Ectodermal cell (in vitro differentiated cells): ENCODE results near the gene SPTBN1.
"Not testable (repeated sequence)": the region's sequence is repeated elsewhere in the genome, so short reads cannot be mapped to it uniquely, and the experiment has no call there.

Source experiments
- H3K27ac ChIP-seq: 2 replicates; pipeline ENCODE4 v1.7.0; 2013; ENCODE audit warnings: mild to moderate bottlenecking, low read depth, low read length; ENCODE audit not compliant: insufficient read depth, poor library complexity, severe bottlenecking
- H3K27me3 ChIP-seq: 2 replicates; pipeline ENCODE4 v1.7.0; 2013; ENCODE audit warnings: mild to moderate bottlenecking, low read length; ENCODE audit not compliant: insufficient read depth, control insufficient read depth, poor library complexity, severe bottlenecking
- H3K36me3 ChIP-seq: one replicate; pipeline ENCODE4 v1.7.0; 2013; ENCODE audit warnings: low read length; ENCODE audit not compliant: control insufficient read depth, insufficient read depth
- H3K4me1 ChIP-seq: one replicate; pipeline ENCODE4 v1.7.0; 2013; ENCODE audit warnings: low read length; ENCODE audit not compliant: control insufficient read depth, insufficient read depth
- H3K4me3 ChIP-seq: 2 replicates; pipeline ENCODE4 v1.7.0; 2013; ENCODE audit warnings: low read depth, low read length, control low read depth; ENCODE audit not compliant: insufficient read depth
- H3K9me3 ChIP-seq: 2 replicates; pipeline ENCODE4 v1.7.0; 2013; ENCODE audit warnings: mild to moderate bottlenecking, low read length, moderate library complexity; ENCODE audit not compliant: control insufficient read depth
- WGBS, 2 experiments: methylation state at CpG; one replicate each; pipeline ENCODE4 v1.1.7; 2013; ENCODE audit warnings: missing lambda C conversion rate in 2 of 2; 5-methylcytosine and 5-hydroxymethylcytosine counted together

The SPTBN1 gene

GRCh38 chr2:54691445-54692135, 235.5 kb downstream of the SPTBN1 start:
- no peak overlapping the region for H3K27ac ChIP-seq

GRCh38 chr2:54692556-54692955, 236.4 kb downstream of the SPTBN1 start:
- H3K27ac ChIP-seq = no peak overlapping the region
- no peaks in the 10 kb centered on the region for H3K27me3 ChIP-seq
- no peaks in the 10 kb centered on the region for H3K4me1 ChIP-seq
- H3K36me3 ChIP-seq = no peaks in the 10 kb centered on the region
- H3K9me3 ChIP-seq = no peaks in the 10 kb centered on the region
- no peak overlapping the region for H3K4me3 ChIP-seq

More at GRCh38 chr2:54691445-54692135, 235.5 kb downstream of the SPTBN1 start:
- no peaks in the 10 kb centered on the region for H3K27me3 ChIP-seq
- no peaks in the 10 kb centered on the region for H3K9me3 ChIP-seq
- H3K4me1 ChIP-seq = no peaks in the 10 kb centered on the region
- no peak overlapping the region for H3K4me3 ChIP-seq
- no peaks in the 10 kb centered on the region for H3K36me3 ChIP-seq
- 92 to 93% methylated on average over 8 of the region's 8 CpGs for WGBS, 2 experiments

DNA sequence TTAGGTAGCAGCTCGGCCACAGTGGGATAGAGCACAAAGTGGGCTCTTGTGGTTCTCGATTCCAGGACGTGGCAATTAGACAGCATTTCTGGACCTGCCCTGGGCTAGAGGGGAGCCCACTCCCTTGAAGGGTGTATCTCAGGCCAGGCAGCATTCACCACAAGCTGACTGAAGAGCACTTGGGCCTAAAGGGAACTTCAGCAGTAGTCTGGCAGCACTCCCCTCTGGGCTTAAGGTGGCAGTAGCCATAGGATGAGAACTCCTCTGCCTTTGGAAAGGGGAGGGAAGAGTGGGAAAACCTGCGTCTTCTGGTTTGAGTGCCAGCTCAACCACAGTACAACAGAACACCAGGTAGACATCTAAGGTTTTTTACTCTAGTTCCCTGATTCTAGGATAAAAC, 239.3 kb downstream of the SPTBN1 start:
- Histone ChIP-seq H3K9me3 (no peaks in the 10 kb centered on the region), H3K4me1 (no peaks in the 10 kb centered on the region), H3K4me3 (no peak overlapping the region), H3K27ac (no peak overlapping the region), H3K27me3 (no peaks in the 10 kb centered on the region), H3K36me3 (no peaks in the 10 kb centered on the region)
- WGBS, 2 experiments = 91 to 92% methylated on average over 4 of the region's 4 CpGs

DNA sequence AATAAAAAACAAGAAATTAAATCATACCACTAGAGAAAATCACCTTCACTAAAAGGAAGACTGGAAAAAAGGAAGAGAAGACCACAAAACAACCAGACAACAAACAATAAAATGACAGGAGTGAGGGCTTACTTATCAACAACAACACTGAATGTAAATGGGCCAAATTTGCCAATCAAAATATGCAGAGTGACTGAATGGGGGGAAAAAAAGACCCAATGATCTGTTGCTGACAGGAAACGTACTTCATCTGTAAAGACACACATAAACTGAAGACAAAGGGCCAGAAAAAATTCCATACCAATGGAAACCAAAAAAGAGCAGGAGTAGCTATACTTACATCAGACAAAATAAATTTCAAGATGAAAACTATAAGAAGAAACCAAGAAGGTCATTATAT, 241.8 kb downstream of the SPTBN1 start:
- no peaks in the 10 kb centered on the region for H3K4me1 ChIP-seq
- no peak overlapping the region for H3K27ac ChIP-seq
- H3K4me3 ChIP-seq = no peak overlapping the region
- no peaks in the 10 kb centered on the region for H3K9me3 ChIP-seq
- H3K27me3 ChIP-seq = no peaks in the 10 kb centered on the region
- 92% methylated on average over 1 of the region's 1 CpG; no CpG with 5 or more reads in 1 of the 2 experiments for WGBS, 2 experiments
- no peaks in the 10 kb centered on the region for H3K36me3 ChIP-seq

GRCh38 chr2:54698926-54699325, 242.8 kb downstream of the SPTBN1 start:
- WGBS, 2 experiments = 96% methylated on average over 37 of the region's 37 CpGs
- H3K27ac ChIP-seq, H3K36me3 ChIP-seq, H3K4me3 ChIP-seq, H3K9me3 ChIP-seq, H3K27me3 ChIP-seq, H3K4me1 ChIP-seq: not testable (repeated sequence)

DNA sequence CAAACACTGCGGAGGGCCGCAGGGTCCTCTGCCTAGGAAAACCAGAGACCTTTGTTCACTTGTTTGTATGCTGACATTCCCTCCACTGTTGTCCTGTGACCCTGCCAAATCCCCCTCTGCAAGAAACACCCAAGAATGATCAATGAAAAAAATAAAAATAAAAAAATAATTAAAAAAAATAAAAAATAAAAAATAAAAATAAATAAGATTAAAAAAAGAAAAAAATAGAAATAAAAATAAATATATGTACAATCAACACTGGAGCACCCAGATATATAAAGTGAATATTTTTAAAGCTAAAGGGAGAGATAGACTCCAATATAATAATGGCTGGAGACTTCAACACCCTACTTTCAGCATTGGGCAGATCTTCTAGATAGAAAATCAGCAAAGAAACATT, 243.5 kb downstream of the SPTBN1 start:
- Histone ChIP-seq H3K4me3 (no peak overlapping the region), H3K27me3 (no peaks in the 10 kb centered on the region), H3K9me3 (no peaks in the 10 kb centered on the region), H3K27ac (no peak overlapping the region), H3K4me1 (no peaks in the 10 kb centered on the region), H3K36me3 (no peaks in the 10 kb centered on the region)
- 82% methylated on average over 2 of the region's 2 CpGs; no CpG with 5 or more reads in 1 of the 2 experiments for WGBS, 2 experiments

GRCh38 chr2:54701029-54701428, 244.9 kb downstream of the SPTBN1 start:
- 77 to 100% methylated on average over 1 to 2 of the region's 2 CpGs for WGBS, 2 experiments
- H3K4me3 ChIP-seq = no peak overlapping the region
- H3K9me3 ChIP-seq = no peaks in the 10 kb centered on the region
- H3K27me3 ChIP-seq = no peaks in the 10 kb centered on the region
- no peak overlapping the region for H3K27ac ChIP-seq
- H3K36me3 ChIP-seq = no peaks in the 10 kb centered on the region
- no peaks in the 10 kb centered on the region for H3K4me1 ChIP-seq

DNA sequence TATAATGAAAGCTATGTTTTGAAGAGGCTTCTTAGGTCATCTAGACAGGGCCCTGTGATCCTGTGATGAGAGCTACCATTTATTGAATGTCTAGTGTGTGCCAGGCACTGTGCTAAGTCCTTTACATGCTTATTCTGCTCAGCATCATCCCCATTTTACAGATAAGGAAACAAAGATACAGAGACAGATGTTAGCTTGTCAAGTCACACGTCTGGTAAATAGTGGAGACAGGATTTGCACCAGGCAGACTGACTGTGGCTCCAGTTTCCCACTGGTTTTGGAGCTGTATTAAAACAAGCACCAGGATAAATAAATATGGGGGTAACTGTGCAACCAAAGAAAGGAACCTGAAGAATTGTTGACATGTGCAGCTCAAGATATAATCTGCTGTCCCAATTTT, 248.1 kb downstream of the SPTBN1 start:
- Histone ChIP-seq H3K9me3 (no peaks in the 10 kb centered on the region), H3K36me3 (no peaks in the 10 kb centered on the region), H3K4me1 (no peaks in the 10 kb centered on the region), H3K27ac (no peak overlapping the region), H3K4me3 (no peak overlapping the region), H3K27me3 (no peaks in the 10 kb centered on the region)
- 91 to 94% methylated on average over 1 of the region's 1 CpG for WGBS, 2 experiments

GRCh38 chr2:54704688-54705605, 248.8 kb downstream of the SPTBN1 start:
- Histone ChIP-seq H3K4me3 (no peak overlapping the region), H3K27me3 (no peaks in the 10 kb centered on the region), H3K4me1 (no peaks in the 10 kb centered on the region), H3K9me3 (no peaks in the 10 kb centered on the region), H3K36me3 (no peaks in the 10 kb centered on the region), H3K27ac (no peak overlapping the region)
- 33 to 78% methylated on average over 1 to 3 of the region's 3 CpGs for WGBS, 2 experiments

DNA sequence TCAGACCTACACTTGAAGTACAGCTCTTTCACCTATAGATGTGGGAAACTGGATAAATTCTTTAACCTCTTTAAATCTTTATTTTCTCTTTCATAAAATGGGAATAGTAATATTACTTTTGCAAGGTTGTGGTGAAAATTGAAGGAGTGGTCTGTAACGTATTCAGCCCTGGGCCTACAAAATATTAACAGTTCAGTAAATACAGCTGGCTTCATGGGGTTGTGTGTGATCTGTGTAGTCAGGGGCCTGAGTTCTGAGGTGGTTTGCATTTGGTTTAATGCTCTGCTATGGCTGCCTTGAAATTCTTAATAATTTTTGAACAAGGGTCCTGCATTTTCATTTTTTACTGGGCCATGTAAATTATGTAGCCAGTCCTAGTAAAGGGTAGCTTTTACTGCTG, 250.5 kb downstream of the SPTBN1 start:
- Histone ChIP-seq H3K9me3 (no peaks in the 10 kb centered on the region), H3K4me3 (no peak overlapping the region), H3K36me3 (no peaks in the 10 kb centered on the region), H3K27me3 (no peaks in the 10 kb centered on the region), H3K4me1 (no peaks in the 10 kb centered on the region), H3K27ac (no peak overlapping the region)
- WGBS, 2 experiments = 87 to 100% methylated on average over 1 of the region's 1 CpG
